Tibial nerve (tissue), 4 donors: ENCODE data around the gene RFXANK.

Experiments used
- EP300 ChIP-seq, 2 donors: sonication (generic); formaldehyde crosslinking; IDR thresholded peaks; one replicate each; pipeline ENCODE4 v1.6.1; 2017; ENCODE audit warnings: antibody characterized with exemption in 2 of 2, mild to moderate bottlenecking in 1 of 2
- POLR2A ChIP-seq, 2 donors: fragments of 450-650 bp; IDR thresholded peaks; one replicate each; pipeline ENCODE4 v1.6.1; 2017; ENCODE audit warnings: antibody characterized with exemption in 2 of 2, mild to moderate bottlenecking in 2 of 2, moderate library complexity in 2 of 2
- TF ChIP-seq, protein P1 (sequence below), 5 experiments: fragments of 200-600 bp in 3 of 5; fragments of 450-650 bp in 2 of 5; sonication (generic) in 3 of 5; IDR thresholded peaks; one replicate each; pipeline ENCODE4 v1.5.1; 2016 to 2019; ENCODE audit warnings: antibody characterized with exemption in 5 of 5, mild to moderate bottlenecking in 3 of 5, moderate library complexity in 2 of 5

DNA sequence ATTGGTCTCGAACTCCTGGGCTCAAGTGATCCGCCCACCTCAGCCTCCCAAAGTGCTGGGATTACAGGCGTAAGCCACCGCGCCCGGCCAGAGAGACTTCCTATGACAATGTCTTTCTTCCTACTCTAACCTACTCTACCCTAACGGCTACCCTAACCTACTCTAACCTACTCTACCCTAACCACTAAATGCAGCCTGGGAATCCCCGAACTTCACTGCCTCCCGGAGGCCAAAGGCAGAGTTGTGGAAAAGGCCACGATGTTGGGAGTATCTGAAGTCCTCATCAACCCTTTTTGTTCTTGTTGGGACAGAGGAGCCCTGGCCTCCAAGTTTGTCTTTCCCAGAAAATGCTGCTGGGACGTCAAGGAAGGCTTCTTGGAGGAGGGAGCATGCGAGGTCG, 12.1 kb downstream of the RFXANK start:
- TF ChIP-seq POLR2A (IDR thresholded peaks at IDR 0.05) (no peak), EP300 (IDR thresholded peaks at IDR 0.05) (no peak)
- TF ChIP-seq, protein P1, sequence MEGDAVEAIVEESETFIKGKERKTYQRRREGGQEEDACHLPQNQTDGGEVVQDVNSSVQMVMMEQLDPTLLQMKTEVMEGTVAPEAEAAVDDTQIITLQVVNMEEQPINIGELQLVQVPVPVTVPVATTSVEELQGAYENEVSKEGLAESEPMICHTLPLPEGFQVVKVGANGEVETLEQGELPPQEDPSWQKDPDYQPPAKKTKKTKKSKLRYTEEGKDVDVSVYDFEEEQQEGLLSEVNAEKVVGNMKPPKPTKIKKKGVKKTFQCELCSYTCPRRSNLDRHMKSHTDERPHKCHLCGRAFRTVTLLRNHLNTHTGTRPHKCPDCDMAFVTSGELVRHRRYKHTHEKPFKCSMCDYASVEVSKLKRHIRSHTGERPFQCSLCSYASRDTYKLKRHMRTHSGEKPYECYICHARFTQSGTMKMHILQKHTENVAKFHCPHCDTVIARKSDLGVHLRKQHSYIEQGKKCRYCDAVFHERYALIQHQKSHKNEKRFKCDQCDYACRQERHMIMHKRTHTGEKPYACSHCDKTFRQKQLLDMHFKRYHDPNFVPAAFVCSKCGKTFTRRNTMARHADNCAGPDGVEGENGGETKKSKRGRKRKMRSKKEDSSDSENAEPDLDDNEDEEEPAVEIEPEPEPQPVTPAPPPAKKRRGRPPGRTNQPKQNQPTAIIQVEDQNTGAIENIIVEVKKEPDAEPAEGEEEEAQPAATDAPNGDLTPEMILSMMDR (IDR thresholded peaks at IDR 0.05) = no peak
